SK-N-SH (cell line): ENCODE data around the gene AJM1. TPM values are rescaled to one million over a fixed set of nuclear protein-coding genes. Genes with fewer than 3 reads are reported as not detected.
A peak's percentile ranks its signal among the peaks of the same experiment; 100 is the strongest.

ENCODE experiments used
- CTCF ChIA-PET: fragments of 300-600, 350-600 bp; formaldehyde crosslinking; extraction: SDS; loops from one replicate; lab custom pipeline; 2021; lab: Yijun Ruan, JAX
- POLR2A ChIA-PET: fragments of 350-600 bp; sonication (Branson Sonifier 250); formaldehyde crosslinking; extraction: SDS; loops from one replicate; lab custom pipeline; 2020; ENCODE audit warnings: antibody characterized with exemption, inconsistent platforms; lab: Yijun Ruan, JAX
- DNase-seq: peaks from one replicate; pipeline ENCODE4 v3.0.0; 2012
- H2AFZ ChIP-seq: fragments of 200-600 bp; sonication (generic); 2 replicates; pipeline ENCODE4 v1.8.1; 2016; ENCODE audit warnings: antibody characterized with exemption, mild to moderate bottlenecking, low read depth
- H3F3A ChIP-seq: fragments of 200-600 bp; sonication (generic); replicated peaks from 2 replicates; pipeline ENCODE3; 2016; ENCODE audit warnings: antibody characterized with exemption, mild to moderate bottlenecking; ENCODE audit not compliant: insufficient read depth
- H3K27ac ChIP-seq, 2 experiments: fragments of 200-500 bp in 1 of 2; fragments of 200-600 bp in 1 of 2; sonication (Bioruptor generic) in 1 of 2; sonication (generic), shearing (Covaris generic) in 1 of 2; 2 replicates each; pipeline versions ENCODE4 v1.5.1 to v1.6.1; 2014 to 2016; ENCODE audit warnings: low read depth in 2 of 2, inconsistent platforms in 1 of 2, low read length in 1 of 2, mild to moderate bottlenecking in 1 of 2, mixed read lengths in 1 of 2
- H3K27me3 ChIP-seq: fragments of 200-600 bp; sonication (generic), shearing (Covaris generic); 2 replicates; pipeline ENCODE4 v1.6.1; 2016; ENCODE audit warnings: mixed run types; ENCODE audit not compliant: insufficient read depth
- H3K36me3 ChIP-seq, 2 experiments: fragments of 200-500 bp in 1 of 2; fragments of 200-600 bp in 1 of 2; sonication (Bioruptor generic) in 1 of 2; sonication (generic) in 1 of 2; replicated peaks in 1 of 2; 2 replicates each; pipeline versions ENCODE3 to v1.5.1; 2014 to 2016; ENCODE audit warnings: low read length in 1 of 2, mild to moderate bottlenecking in 1 of 2; ENCODE audit not compliant: insufficient read depth in 2 of 2, control insufficient read depth in 1 of 2
- H3K4me1 ChIP-seq, 2 experiments: fragments of 200-500 bp in 1 of 2; fragments of 200-600 bp in 1 of 2; sonication (Bioruptor generic) in 1 of 2; sonication (generic), shearing (Covaris generic) in 1 of 2; 2 replicates each; pipeline versions ENCODE4 v1.5.1 to v1.6.1; 2014 to 2016; ENCODE audit warnings: low read depth in 1 of 2, low read length in 1 of 2, mixed run types in 1 of 2; ENCODE audit not compliant: insufficient read depth in 2 of 2, control insufficient read depth in 1 of 2
- H3K4me2 ChIP-seq: fragments of 200-600 bp; sonication (generic), shearing (Covaris generic); 2 replicates; pipeline ENCODE4 v1.6.1; 2017; ENCODE audit warnings: mixed run types
- H3K4me3 ChIP-seq, 2 experiments: fragments of 200-500 bp in 1 of 2; fragments of 200-600 bp in 1 of 2; sonication (Bioruptor generic) in 1 of 2; sonication (generic), shearing (Covaris generic) in 1 of 2; 2 replicates each; pipeline versions ENCODE4 v1.5.1 to v1.8.1; 2014 to 2016; ENCODE audit warnings: low read depth in 2 of 2, inconsistent platforms in 1 of 2, low read length in 1 of 2, mild to moderate bottlenecking in 1 of 2, mixed read lengths in 1 of 2, moderate library complexity in 1 of 2
- H3K79me2 ChIP-seq: fragments of 200-600 bp; sonication (generic); 2 replicates; pipeline ENCODE4 v1.8.1; 2017; ENCODE audit warnings: mild to moderate bottlenecking; ENCODE audit not compliant: insufficient read depth
- H3K9ac ChIP-seq: fragments of 200-600 bp; sonication (generic); 2 replicates; pipeline ENCODE4 v1.6.1; 2017; ENCODE audit warnings: mixed run types
- H3K9me2 ChIP-seq: fragments of 200-600 bp; sonication (generic); 2 replicates; pipeline ENCODE4 v1.6.1; 2017; ENCODE audit warnings: mixed run types
- H3K9me3 ChIP-seq: fragments of 200-600 bp; sonication (generic); 2 replicates; pipeline ENCODE4 v1.6.1; 2017; ENCODE audit warnings: mixed run types, mild to moderate bottlenecking, moderate library complexity
- H4K20me1 ChIP-seq: fragments of 200-600 bp; sonication (generic); 2 replicates; pipeline ENCODE4 v1.6.1; 2017; ENCODE audit warnings: mild to moderate bottlenecking, mixed run types; ENCODE audit not compliant: insufficient read depth
- CHD2 ChIP-seq: fragments of 150-350 bp; IDR thresholded peaks from 2 replicates; pipeline ENCODE4 v1.6.1; 2018; ENCODE audit warnings: low read length; ENCODE audit not compliant: partially characterized antibody
- CTCF ChIP-seq: fragments of 200-600 bp; sonication (generic); IDR thresholded peaks from 2 replicates; pipeline ENCODE4 v1.6.1; 2017; ENCODE audit warnings: antibody characterized with exemption, mild to moderate bottlenecking, moderate library complexity
- EP300 ChIP-seq, 2 experiments: IDR thresholded peaks; 2 replicates each; pipeline versions ENCODE4 v1.4.0 to v1.6.1; 2012; ENCODE audit warnings: borderline replicate concordance in 1 of 2, low read depth in 1 of 2, low read length in 1 of 2
- EZH2phosphoT487 ChIP-seq: fragments of 200-600 bp; sonication (generic); IDR thresholded peaks from 2 replicates; pipeline ENCODE4 v1.6.1; 2017; ENCODE audit warnings: low read depth, mixed run types, mild to moderate bottlenecking, antibody characterized with exemption, moderate library complexity, borderline replicate concordance
- FOSL2 ChIP-seq: IDR thresholded peaks from 2 replicates; pipeline ENCODE4 v1.4.0; 2012; ENCODE audit warnings: low read depth, mild to moderate bottlenecking, moderate library complexity, borderline replicate concordance
- FOXJ3 ChIP-seq: sonication (generic); formaldehyde crosslinking; IDR thresholded peaks from 2 replicates; pipeline ENCODE4 v1.5.1; 2020; ENCODE audit warnings: mild to moderate bottlenecking, missing genetic modification reagents
- NRF1 ChIP-seq: IDR thresholded peaks from 2 replicates; pipeline ENCODE4 v1.6.1; 2012; ENCODE audit warnings: low read depth, mild to moderate bottlenecking, low read length
- POLR2AphosphoS5 ChIP-seq: IDR thresholded peaks from 2 replicates; pipeline ENCODE4 v1.6.1; 2012; ENCODE audit warnings: low read depth, low read length
- RAD21 ChIP-seq: IDR thresholded peaks from 2 replicates; pipeline ENCODE4 v1.6.1; 2012; ENCODE audit warnings: mild to moderate bottlenecking, low read length
- REST ChIP-seq: IDR thresholded peaks from 2 replicates; pipeline ENCODE4 v1.6.1; 2012; ENCODE audit warnings: mild to moderate bottlenecking, low read depth, low read length, moderate library complexity
- SIN3A ChIP-seq: IDR thresholded peaks from 2 replicates; pipeline ENCODE4 v1.6.1; 2012; ENCODE audit warnings: low read depth, mild to moderate bottlenecking, low read length, moderate library complexity, borderline replicate concordance
- SMC3 ChIP-seq: IDR thresholded peaks from 2 replicates; pipeline ENCODE4 v1.6.1; 2012; ENCODE audit warnings: low read depth, low read length, improper control_type of control experiment
- TCF12 ChIP-seq: IDR thresholded peaks from 2 replicates; pipeline ENCODE4 v1.4.0; 2012
- YY1 ChIP-seq: IDR thresholded peaks from 2 replicates; pipeline ENCODE4 v1.4.0; 2012; ENCODE audit warnings: low read depth, mild to moderate bottlenecking
- ZBTB33 ChIP-seq: IDR thresholded peaks from 2 replicates; pipeline ENCODE4 v1.4.0; 2012; ENCODE audit warnings: low read depth, borderline replicate concordance
- WGBS: methylation state at CpG from one replicate; pipeline ENCODE4 v1.1.6; 2017; ENCODE audit warnings: low lambda C conversion rate; 5-methylcytosine and 5-hydroxymethylcytosine counted together
- polyA plus RNA-seq, 3 experiments: library from polyadenylated mRNA; depleted of rRNA; stranded (reverse); fragments of >200 nt; gene quantifications; 2 replicates each; pipeline ENCODE4 v1.2.3, GENCODE V29; 2012
- TF ChIP-seq, protein P1 (sequence below): fragments of 150-350 bp; IDR thresholded peaks from 2 replicates; pipeline ENCODE4 v1.6.1; 2016; ENCODE audit warnings: mild to moderate bottlenecking, low read depth, low read length

Gene AJM1
- polyA plus RNA-seq, 1 of the 3 experiments (the other 2 are of a cell fraction), result 2.4 TPM

DNA sequence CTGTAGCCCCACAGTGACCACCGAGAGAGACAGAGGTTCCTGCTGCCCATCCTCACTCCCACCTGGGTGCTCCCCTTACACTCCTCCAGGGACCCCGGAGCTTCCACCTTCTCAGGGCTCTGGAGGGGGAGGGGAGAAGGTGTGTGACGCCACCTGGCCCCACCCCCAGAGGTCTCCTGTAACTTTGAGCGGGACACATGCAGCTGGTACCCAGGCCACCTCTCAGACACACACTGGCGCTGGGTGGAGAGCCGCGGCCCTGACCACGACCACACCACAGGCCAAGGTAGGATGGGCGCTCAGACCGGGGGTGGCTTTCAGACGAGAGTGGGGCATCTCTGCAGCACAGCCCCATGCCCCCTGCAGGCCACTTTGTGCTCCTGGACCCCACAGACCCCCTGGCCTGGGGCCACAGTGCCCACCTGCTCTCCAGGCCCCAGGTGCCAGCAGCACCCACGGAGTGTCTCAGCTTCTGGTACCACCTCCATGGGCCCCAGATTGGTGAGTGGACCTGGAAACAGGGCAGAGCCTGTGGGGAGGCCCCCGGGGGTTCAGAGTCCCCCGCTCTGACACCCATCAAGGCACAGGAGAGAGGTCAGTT is 14.4 kb downstream of the AJM1 start:
- Histone ChIP-seq H3K4me3 (no peak overlapping the region), H3K27me3 (no peaks in the 10 kb centered on the region), H3K27ac (no peak overlapping the region; a peak in 1 of 4 replicates), H3K36me3 (peaks cover 0 to 12% of the 10 kb centered on the region in 2 experiments), H3K9ac (no peak overlapping the region), H3K9me3 (no peaks in the 10 kb centered on the region), H3K4me2 (no peak overlapping the region), H2AFZ (no peak overlapping the region), H3K9me2 (no peaks in the 10 kb centered on the region), H4K20me1 (no peaks in the 10 kb centered on the region), H3F3A (no peaks in the 10 kb centered on the region), H3K79me2 (no peaks in the 10 kb centered on the region), H3K4me1 (peaks cover 0 to 13% of the 10 kb centered on the region in 2 experiments; a peak in 3 of 4 replicates)
- TF ChIP-seq FOSL2, result no peak
- TF ChIP-seq RAD21, result no peak
- 0 out of 2 replicates have a peak, but pooled peaks have one; percentile 13 for TF ChIP-seq CTCF
- TF ChIP-seq NRF1, result no peak
- no peak for TF ChIP-seq TCF12
- no peak for TF ChIP-seq CHD2
- POLR2A ChIA-PET, result no interaction called here
- WGBS, result 84% methylated on average over 5 of the region's 14 CpGs
- CTCF ChIA-PET, result interaction anchor here (1.4 kb wide), 1 partner anchor 14 kb away, joined by 4 read pairs; the partner anchor contains the start of gene AJM1
- DNase-seq, result no peak

DNA sequence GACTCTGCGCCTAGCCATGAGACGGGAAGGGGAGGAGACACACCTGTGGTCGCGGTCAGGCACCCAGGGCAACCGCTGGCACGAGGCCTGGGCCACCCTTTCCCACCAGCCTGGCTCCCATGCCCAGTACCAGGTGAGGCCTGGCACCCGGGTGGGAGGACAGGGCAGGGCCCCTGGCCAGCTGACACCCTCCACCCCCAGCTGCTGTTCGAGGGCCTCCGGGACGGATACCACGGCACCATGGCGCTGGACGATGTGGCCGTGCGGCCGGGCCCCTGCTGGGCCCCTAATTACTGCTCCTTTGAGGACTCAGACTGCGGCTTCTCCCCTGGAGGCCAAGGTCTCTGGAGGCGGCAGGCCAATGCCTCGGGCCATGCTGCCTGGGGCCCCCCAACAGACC is 14.9 kb downstream of the AJM1 start:
- no peak for DNase-seq
- H3K4me3 ChIP-seq, result no peak overlapping the region
- H3K79me2 ChIP-seq, result no peaks in the 10 kb centered on the region
- H3K36me3 ChIP-seq, result peaks cover 0 to 17% of the 10 kb centered on the region in 2 experiments
- POLR2A ChIA-PET, result no interaction called here
- 94% methylated on average over 7 of the region's 19 CpGs for WGBS
- no peaks in the 10 kb centered on the region for H3F3A ChIP-seq
- H3K9ac ChIP-seq, result no peak overlapping the region
- peaks cover 0 to 13% of the 10 kb centered on the region in 2 experiments; a peak in 3 of 4 replicates for H3K4me1 ChIP-seq
- H3K27me3 ChIP-seq, result no peaks in the 10 kb centered on the region
- CTCF ChIA-PET, result no interaction called here
- H3K27ac ChIP-seq, result no peak overlapping the region; a peak in 1 of 4 replicates
- H3K9me3 ChIP-seq, result no peaks in the 10 kb centered on the region
- H3K4me2 ChIP-seq, result no peak overlapping the region
- H4K20me1 ChIP-seq, result no peaks in the 10 kb centered on the region
- no peaks in the 10 kb centered on the region for H3K9me2 ChIP-seq
- H2AFZ ChIP-seq, result no peak overlapping the region
- TF ChIP-seq FOXJ3 (CRISPR knock-in tag), result no peak
- TF ChIP-seq SIN3A, result no peak
- TF ChIP-seq REST, result no peak
- TF ChIP-seq ZBTB33, result no peak
- no peak for TF ChIP-seq POLR2AphosphoS5
- TF ChIP-seq YY1, result no peak
- TF ChIP-seq EP300 (IDR thresholded peaks at IDR 0.05; ENCODE audit: borderline replicate concordance in 1 of 2, low read depth in 1 of 2, low read length in 1 of 2), result no peak
- no peak for TF ChIP-seq SMC3
- TF ChIP-seq, protein P1, sequence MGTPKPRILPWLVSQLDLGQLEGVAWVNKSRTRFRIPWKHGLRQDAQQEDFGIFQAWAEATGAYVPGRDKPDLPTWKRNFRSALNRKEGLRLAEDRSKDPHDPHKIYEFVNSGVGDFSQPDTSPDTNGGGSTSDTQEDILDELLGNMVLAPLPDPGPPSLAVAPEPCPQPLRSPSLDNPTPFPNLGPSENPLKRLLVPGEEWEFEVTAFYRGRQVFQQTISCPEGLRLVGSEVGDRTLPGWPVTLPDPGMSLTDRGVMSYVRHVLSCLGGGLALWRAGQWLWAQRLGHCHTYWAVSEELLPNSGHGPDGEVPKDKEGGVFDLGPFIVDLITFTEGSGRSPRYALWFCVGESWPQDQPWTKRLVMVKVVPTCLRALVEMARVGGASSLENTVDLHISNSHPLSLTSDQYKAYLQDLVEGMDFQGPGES, result no peak
- no peak for TF ChIP-seq EZH2phosphoT487
- TF ChIP-seq CHD2, result no peak
